PC-3 (cell line): ENCODE data around the gene ZNF473. TPM values are rescaled to one million over a fixed set of nuclear protein-coding genes. Genes with fewer than 3 reads are reported as not detected.

Experiments
- ATAC-seq: fragments of 200-7000 bp; cut with Tn5 transposase; 2 replicates; pipeline ENCODE4 v1.9.1; 2020; ENCODE audit warnings: mild to moderate bottlenecking, moderate library complexity
- BruUV-seq: library from RNA; stranded (reverse); fragments of 400-500 nt; replicated peaks from 2 replicates; lab custom pipeline; 2021; lab: Mats Ljungman, UMichigan
- CTCF ChIA-PET: fragments of 300-600 bp; sonication (Branson Sonifier 250); formaldehyde crosslinking; loops from one replicate; lab custom pipeline; 2022; ENCODE audit warnings: antibody characterized with exemption; lab: Charles Lee
- POLR2A ChIA-PET: fragments of 300-600 bp; sonication (Branson Sonifier 250); formaldehyde crosslinking; loops from one replicate; lab custom pipeline; 2022; ENCODE audit warnings: antibody characterized with exemption; ENCODE audit not compliant: unreplicated experiment; lab: Charles Lee
- DNase-seq: peaks from one replicate; pipeline ENCODE4 v3.0.0-alpha.2; 2015
- H2AFZ ChIP-seq: fragments of 300-600 bp; sonication (generic); 2 replicates; pipeline ENCODE4 v1.6.0; 2016; ENCODE audit warnings: antibody characterized with exemption, low read length
- H3F3A ChIP-seq: fragments of 300-600 bp; sonication (generic); one replicate; pipeline ENCODE4 v1.6.0; 2017; ENCODE audit warnings: antibody characterized with exemption, low read length, control low read depth, mild to moderate bottlenecking; ENCODE audit not compliant: unreplicated experiment
- H3K27ac ChIP-seq: fragments of 300-600 bp; sonication (generic); 2 replicates; pipeline ENCODE4 v1.5.1; 2016; ENCODE audit warnings: mild to moderate bottlenecking, low read length
- H3K27me3 ChIP-seq: fragments of 300-600 bp; sonication (generic); 2 replicates; pipeline ENCODE4 v1.6.1; 2016; ENCODE audit warnings: low read length, mixed read lengths
- H3K36me3 ChIP-seq: fragments of 300-600 bp; sonication (generic); 2 replicates; pipeline ENCODE4 v1.6.1; 2016; ENCODE audit warnings: low read depth, mixed run types, low read length, mixed read lengths
- H3K4me1 ChIP-seq: fragments of 300-600 bp; sonication (generic); 2 replicates; pipeline ENCODE4 v1.5.1; 2016; ENCODE audit warnings: low read length; ENCODE audit not compliant: insufficient read depth
- H3K4me2 ChIP-seq: fragments of 300-600 bp; sonication (generic); 2 replicates; pipeline ENCODE4 v1.6.0; 2016; ENCODE audit warnings: low read length
- H3K4me3 ChIP-seq: fragments of 300-600 bp; sonication (generic); 2 replicates; pipeline ENCODE4 v1.5.1; 2016; ENCODE audit warnings: mild to moderate bottlenecking, low read length, mixed read lengths
- H3K79me2 ChIP-seq: fragments of 300-600 bp; sonication (generic); 2 replicates; pipeline ENCODE4 v1.6.1; 2017; ENCODE audit warnings: low read length, mixed read lengths
- H3K9ac ChIP-seq: fragments of 300-600 bp; sonication (generic); 2 replicates; pipeline ENCODE4 v1.6.0; 2016; ENCODE audit warnings: mild to moderate bottlenecking, low read length
- H3K9me2 ChIP-seq: fragments of 300-600 bp; sonication (generic); replicated peaks from 2 replicates; pipeline ENCODE4 v1.6.1; 2016; ENCODE audit warnings: mixed run types, low read length, mixed read lengths
- H3K9me3 ChIP-seq: fragments of 300-600 bp; sonication (generic); 2 replicates; pipeline ENCODE4 v1.6.1; 2016; ENCODE audit warnings: low read length, mixed read lengths
- H4K20me1 ChIP-seq: fragments of 300-600 bp; sonication (generic); 2 replicates; pipeline ENCODE4 v1.6.1; 2016; ENCODE audit warnings: low read length, mixed read lengths
- CTCF ChIP-seq: fragments of 300-600 bp; sonication (generic); conservative IDR thresholded peaks from 2 replicates; pipeline ENCODE4 v1.5.1; 2017; ENCODE audit warnings: antibody characterized with exemption, low read depth, mild to moderate bottlenecking, low read length
- EZH2 ChIP-seq: fragments of 300-600 bp; sonication (generic); IDR thresholded peaks from one replicate; pipeline ENCODE4 v1.6.1; 2017; ENCODE audit warnings: antibody characterized with exemption, mild to moderate bottlenecking, low read length; ENCODE audit not compliant: unreplicated experiment
- EZH2phosphoT487 ChIP-seq: fragments of 300-600 bp; sonication (generic); IDR thresholded peaks from 2 replicates; pipeline ENCODE4 v1.6.1; 2018; ENCODE audit warnings: mild to moderate bottlenecking, antibody characterized with exemption, low read length, borderline replicate concordance
- intact Hi-C: fragments of 100-400 bp; cut with micrococcal nuclease; formaldehyde crosslinking; loops from 2 replicates; pipeline ENCODE4 v1.9.0; 2023
- total RNA-seq: library from RNA; depleted of rRNA; stranded (reverse); fragments of >200 nt; gene quantifications from 2 replicates; pipeline ENCODE4 v1.2.3, GENCODE V29; 2014

Gene ZNF473
- total RNA-seq, 1 experiment from 2014 or later: 18.5 TPM

- TF ChIP-seq CTCF (no peak), EZH2phosphoT487 (no peak), EZH2 (no peak)
- Histone ChIP-seq H3F3A (peaks cover 3% of the 10 kb centered on the region), H3K9me2 (no peaks in the 10 kb centered on the region), H3K27ac (no peak overlapping the region), H3K79me2 (peaks cover 6% of the 10 kb centered on the region; the same call in 1 of the 2 replicates), H3K9ac (no peak overlapping the region), H3K27me3 (no peaks in the 10 kb centered on the region), H3K4me3 (no peak overlapping the region), H3K36me3 (peaks cover 41% of the 10 kb centered on the region), H3K9me3 (no peaks in the 10 kb centered on the region), H3K4me2 (no peak overlapping the region), H3K4me1 (peaks cover 22% of the 10 kb centered on the region), H2AFZ (no peak overlapping the region), H4K20me1 (peaks cover 8% of the 10 kb centered on the region; the same call in 1 of the 2 replicates)
- no TSS peak for BruUV-seq
- no peak for DNase-seq
- intact Hi-C loops: no loop called here
- ChIA-PET CTCF (no interaction called here), POLR2A (no interaction called here)
- no peak for ATAC-seq
Measured at GRCh38 chr19:50007947-50008346, 17.9 kb upstream of the ZNF473 start.

DNA sequence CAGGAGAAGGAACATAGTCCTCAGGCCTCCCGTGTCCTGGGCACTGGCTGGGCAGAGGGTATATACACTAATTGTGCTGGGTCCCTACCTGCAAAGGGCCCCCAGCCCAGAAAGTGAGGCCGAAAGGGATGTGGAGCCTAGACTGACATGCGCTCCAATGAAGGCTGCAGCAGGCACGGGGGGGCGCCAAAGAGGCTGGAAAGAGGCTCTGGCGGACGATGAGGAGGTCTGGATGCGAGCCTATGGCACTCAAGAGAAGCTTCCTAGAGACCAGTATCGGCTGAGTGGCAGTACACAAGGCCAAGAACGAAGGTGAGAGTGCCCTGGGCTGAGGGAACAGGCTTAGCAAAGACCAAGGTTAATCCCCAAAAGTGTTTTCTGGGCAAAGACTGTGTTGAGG, 17.3 kb upstream of the ZNF473 start:
- Histone ChIP-seq H3K9me2 (no peaks in the 10 kb centered on the region), H3K9ac (no peak overlapping the region), H2AFZ (no peak overlapping the region), H3K27ac (no peak overlapping the region), H3K4me3 (no peak overlapping the region), H3K9me3 (no peaks in the 10 kb centered on the region), H3K27me3 (no peaks in the 10 kb centered on the region), H3F3A (peaks cover 3% of the 10 kb centered on the region), H4K20me1 (peaks cover 2% of the 10 kb centered on the region; the same call in 1 of the 2 replicates), H3K4me2 (no peak overlapping the region), H3K36me3 (peaks cover 41% of the 10 kb centered on the region), H3K79me2 (peaks cover under 1% of the 10 kb centered on the region; the same call in 1 of the 2 replicates), H3K4me1 (peaks cover 17% of the 10 kb centered on the region)
- TF ChIP-seq CTCF (peak; percentile 49), EZH2 (no peak)
- intact Hi-C loops: no loop called here
- no peak for ATAC-seq
- POLR2A ChIA-PET: no interaction called here
- no TSS peak for BruUV-seq
- CTCF ChIA-PET: no interaction called here
- no peak for DNase-seq

DNA sequence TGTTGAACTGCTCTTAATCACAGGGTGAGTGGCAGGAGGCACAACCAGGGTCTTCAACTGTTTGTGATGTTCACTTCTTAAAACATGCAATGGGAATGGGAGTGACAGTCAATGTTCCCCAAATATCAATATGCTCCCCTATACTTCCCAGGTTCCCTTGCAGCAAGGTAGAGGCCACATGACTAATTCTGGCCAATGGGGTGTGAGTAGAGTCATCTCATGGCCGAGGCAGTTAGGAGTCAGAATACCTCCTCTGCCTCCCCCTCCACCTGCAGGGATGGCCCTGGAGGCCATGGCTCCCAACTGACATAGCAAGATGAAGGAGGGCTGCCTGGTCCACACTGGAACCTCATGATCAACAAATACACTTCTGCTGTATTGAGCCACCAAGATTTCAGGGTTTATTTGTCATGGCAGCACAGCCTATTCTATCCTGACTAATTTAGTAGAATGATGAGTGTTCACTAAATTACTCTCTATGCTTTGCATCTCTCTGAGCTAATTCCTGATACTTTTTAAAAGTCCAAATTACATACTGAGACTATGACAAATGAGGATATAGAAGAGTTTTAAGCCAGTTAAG, 9.5 kb upstream of the ZNF473 start:
- Histone ChIP-seq H3K79me2 (peaks cover 7% of the 10 kb centered on the region), H3K4me3 (no peak overlapping the region), H2AFZ (no peak overlapping the region), H3K27me3 (no peaks in the 10 kb centered on the region), H4K20me1 (no peaks in the 10 kb centered on the region), H3K4me1 (peaks cover 11% of the 10 kb centered on the region; the same call in 1 of the 2 replicates), H3K4me2 (no peak overlapping the region), H3K9me3 (no peaks in the 10 kb centered on the region), H3F3A (no peaks in the 10 kb centered on the region), H3K36me3 (peaks cover 49% of the 10 kb centered on the region), H3K27ac (no peak overlapping the region), H3K9ac (no peak overlapping the region), H3K9me2 (no peaks in the 10 kb centered on the region)
- intact Hi-C loops: no loop called here
- DNase-seq (no peak), ATAC-seq (no peak)
- ChIA-PET CTCF (no interaction called here), POLR2A (no interaction called here)
- TF ChIP-seq CTCF (no peak), EZH2phosphoT487 (no peak), EZH2 (no peak)
- BruUV-seq: no TSS peak
